GM23338 (cell line): ENCODE data around the gene SPRY4. TPM values are rescaled to one million over a fixed set of nuclear protein-coding genes. Genes with fewer than 3 reads are reported as not detected.
A peak's percentile ranks its signal among the peaks of the same experiment; 100 is the strongest.

Source experiments
- ATAC-seq: fragments of 200-7000 bp; cut with Tn5 transposase; 3 replicates; pipeline ENCODE4 v1.9.1; 2020
- DNase-seq: peaks from one replicate; pipeline ENCODE4 v3.0.0-alpha.2; 2015; ENCODE audit warnings: low spot score
- H2AFZ ChIP-seq: fragments of 200-600 bp; sonication (generic); 2 replicates; pipeline ENCODE4 v1.8.0; 2016; ENCODE audit warnings: antibody characterized with exemption, mild to moderate bottlenecking, moderate library complexity
- H3F3A ChIP-seq: fragments of 200-600 bp; sonication (generic); replicated peaks from 2 replicates; pipeline ENCODE4 v1.8.0; 2017; ENCODE audit warnings: antibody characterized with exemption, mixed run types, low read depth
- H3K27ac ChIP-seq: fragments of 200-600 bp; sonication (generic); 2 replicates; pipeline ENCODE4 v1.6.1; 2016; ENCODE audit warnings: low read depth
- H3K27me3 ChIP-seq: fragments of 200-600 bp; sonication (generic); 2 replicates; pipeline ENCODE4 v1.8.0; 2016; ENCODE audit warnings: mild to moderate bottlenecking, mixed run types, moderate library complexity; ENCODE audit not compliant: insufficient read depth
- H3K36me3 ChIP-seq: fragments of 200-600 bp; sonication (generic); 2 replicates; pipeline ENCODE4 v1.8.0; 2016; ENCODE audit warnings: mild to moderate bottlenecking; ENCODE audit not compliant: insufficient read depth
- H3K4me1 ChIP-seq: fragments of 200-600 bp; sonication (generic); 2 replicates; pipeline ENCODE4 v1.8.0; 2016; ENCODE audit warnings: mild to moderate bottlenecking, moderate library complexity; ENCODE audit not compliant: insufficient read depth
- H3K4me2 ChIP-seq: fragments of 200-600 bp; sonication (generic); 2 replicates; pipeline ENCODE4 v1.7.1; 2017; ENCODE audit warnings: mixed run types
- H3K4me3 ChIP-seq: fragments of 200-600 bp; sonication (generic); 2 replicates; pipeline ENCODE4 v1.6.1; 2016; ENCODE audit warnings: mixed run types
- H3K79me2 ChIP-seq: fragments of 200-600 bp; sonication (generic); replicated peaks from 2 replicates; pipeline ENCODE4 v1.8.0; 2017; ENCODE audit warnings: mild to moderate bottlenecking; ENCODE audit not compliant: insufficient read depth
- H3K9me2 ChIP-seq: fragments of 200-600 bp; sonication (generic); 2 replicates; pipeline ENCODE4 v1.8.0; 2017; ENCODE audit not compliant: insufficient read depth
- H4K20me1 ChIP-seq: fragments of 200-600 bp; sonication (generic); replicated peaks from 2 replicates; pipeline ENCODE4 v1.8.0; 2017; ENCODE audit warnings: mild to moderate bottlenecking; ENCODE audit not compliant: insufficient read depth
- H3K27ac Mint-ChIP-seq: 2 replicates; pipeline ENCODE4 v1.8.0; 2020; ENCODE audit warnings: inconsistent platforms, mild to moderate bottlenecking, moderate library complexity, mixed read lengths
- H3K27me3 Mint-ChIP-seq: 3 replicates; pipeline ENCODE4 v1.8.0; 2022; ENCODE audit warnings: low read depth, mild to moderate bottlenecking, moderate library complexity, mixed read lengths, inconsistent platforms; ENCODE audit not compliant: insufficient read depth, poor library complexity
- H3K36me3 Mint-ChIP-seq: 3 replicates; pipeline ENCODE4 v1.8.0; 2021; ENCODE audit warnings: low read depth, mild to moderate bottlenecking, inconsistent platforms, moderate library complexity, mixed read lengths
- H3K4me1 Mint-ChIP-seq: 3 replicates; pipeline ENCODE4 v1.8.0; 2020; ENCODE audit warnings: mild to moderate bottlenecking, inconsistent platforms, mixed read lengths
- H3K4me3 Mint-ChIP-seq: 3 replicates; pipeline ENCODE4 v1.8.0; 2021; ENCODE audit warnings: moderate library complexity, mild to moderate bottlenecking, inconsistent platforms, mixed read lengths
- H3K9me3 Mint-ChIP-seq: 3 replicates; pipeline ENCODE4 v1.8.0; 2020; ENCODE audit warnings: moderate library complexity, mild to moderate bottlenecking, inconsistent platforms, mixed read lengths
- CREB1 ChIP-seq: fragments of 250-450 bp; sonication (Bioruptor Pico); IDR thresholded peaks from 2 replicates; pipeline ENCODE4 v1.5.0; 2020; ENCODE audit warnings: low read depth, mild to moderate bottlenecking, moderate library complexity
- EZH2 ChIP-seq: fragments of 200-600 bp; sonication (generic); IDR thresholded peaks from one replicate; pipeline ENCODE4 v1.8.0; 2017; ENCODE audit warnings: antibody characterized with exemption, mild to moderate bottlenecking, low read depth; ENCODE audit not compliant: unreplicated experiment
- EZH2phosphoT487 ChIP-seq: fragments of 200-600 bp; sonication (generic); IDR thresholded peaks from one replicate; pipeline ENCODE4 v1.8.1; 2018; ENCODE audit warnings: antibody characterized with exemption; ENCODE audit not compliant: unreplicated experiment
- JUNB ChIP-seq: IDR thresholded peaks from one replicate; pipeline ENCODE4 v1.6.1; 2016; ENCODE audit warnings: antibody characterized with exemption; ENCODE audit not compliant: unreplicated experiment
- NANOG ChIP-seq: IDR thresholded peaks from 2 replicates; pipeline ENCODE4 v1.6.1; 2016; ENCODE audit warnings: antibody characterized with exemption, borderline replicate concordance
- POLR2AphosphoS5 ChIP-seq: IDR thresholded peaks from 2 replicates; pipeline ENCODE4 v1.6.1; 2016; ENCODE audit warnings: antibody characterized with exemption, low read depth
- STAT1 ChIP-seq: IDR thresholded peaks from one replicate; pipeline ENCODE4 v1.6.1; 2016; ENCODE audit warnings: antibody characterized with exemption; ENCODE audit not compliant: unreplicated experiment
- ZNF331 ChIP-seq: fragments of 250-450 bp; sonication (Bioruptor Pico); IDR thresholded peaks from 2 replicates; pipeline ENCODE4 v1.5.0; 2020; ENCODE audit warnings: low read depth, mild to moderate bottlenecking, moderate library complexity
- polyA plus RNA-seq: library from polyadenylated mRNA; unstranded; fragments of >200 nt; fragmentation: Nextera tagmentation; extraction: Ambion mirVana; gene quantifications from 2 replicates; pipeline ENCODE4 v1.2.1, GENCODE V29; 2016
- total RNA-seq: library from RNA; depleted of rRNA; stranded (reverse); fragments of >200 nt; shearing (Covaris generic); gene quantifications from 2 replicates; pipeline ENCODE4 v1.2.3, GENCODE V29; 2014
- TF ChIP-seq, protein P1 (sequence below): IDR thresholded peaks from one replicate; pipeline ENCODE4 v1.6.1; 2018; ENCODE audit warnings: antibody characterized with exemption; ENCODE audit not compliant: unreplicated experiment
- TF ChIP-seq, protein P2 (sequence below): IDR thresholded peaks from 2 replicates; pipeline ENCODE4 v1.6.1; 2016; ENCODE audit warnings: antibody characterized with exemption
- TF ChIP-seq, protein P3 (sequence below), 2 experiments: fragments of 200-600 bp in 1 of 2; sonication (generic) in 1 of 2; conservative IDR thresholded peaks; 2 replicates each; pipeline versions ENCODE4 v1.5.1 to v1.6.1; 2016 to 2017; ENCODE audit warnings: antibody characterized with exemption in 2 of 2, low read depth in 2 of 2, mild to moderate bottlenecking in 2 of 2, moderate library complexity in 1 of 2

Gene SPRY4
- total and polyA plus RNA-seq, 2 experiments from 2014 or later: 70.6 to 240 TPM

DNA sequence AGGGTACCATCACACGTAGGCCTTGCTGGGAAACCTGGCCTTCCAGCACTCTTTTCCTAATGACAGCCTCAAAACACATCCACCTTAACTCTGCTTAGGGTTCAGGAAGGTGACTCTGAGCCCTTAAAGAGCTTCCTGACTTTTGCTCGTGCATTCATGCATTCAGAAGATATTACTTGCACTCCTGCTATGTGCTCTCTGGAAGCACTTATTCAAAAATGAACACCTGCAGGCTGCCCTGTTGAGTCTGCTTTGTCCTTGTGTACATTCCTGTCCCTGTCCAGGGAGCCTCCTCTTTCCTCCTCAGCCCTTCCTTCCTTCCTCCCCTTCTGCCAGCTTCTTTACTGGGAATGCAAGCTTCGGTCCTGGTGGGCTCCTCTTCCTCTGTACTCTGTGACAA lies 61.5 kb downstream of the SPRY4 start:
- Histone ChIP-seq H3K27me3 (no peaks in the 10 kb centered on the region), H2AFZ (peak overlapping the region; percentile 63; the same call in 1 of the 2 replicates), H3K4me2 (no peak overlapping the region), H3K4me1 (peaks cover 28% of the 10 kb centered on the region), H3F3A (peaks cover 5% of the 10 kb centered on the region), H3K27ac (peak overlapping the region; percentile 1; the same call in 1 of the 2 replicates), H3K36me3 (peaks cover 4% of the 10 kb centered on the region; the same call in 1 of the 2 replicates), H3K4me3 (no peak overlapping the region), H3K9me2 (peaks cover 4% of the 10 kb centered on the region; the same call in 1 of the 2 replicates), H4K20me1 (no peaks in the 10 kb centered on the region), H3K79me2 (no peaks in the 10 kb centered on the region)
- ATAC-seq (no peak), DNase-seq (no peak)
- Mint-ChIP-seq H3K27ac (peak overlapping the region; percentile 56), H3K36me3 (peaks cover 5% of the 10 kb centered on the region), H3K4me1 (peaks cover 29% of the 10 kb centered on the region), H3K27me3 (peaks cover 6% of the 10 kb centered on the region), H3K9me3 (peaks cover 3% of the 10 kb centered on the region; the same call in 2 of the 3 replicates), H3K4me3 (no peak overlapping the region; the same call in 2 of the 3 replicates)
- no peak for TF ChIP-seq CREB1
- no peak for TF ChIP-seq STAT1
- no peak for TF ChIP-seq ZNF331 (CRISPR knock-in tag)
- no peak for TF ChIP-seq POLR2AphosphoS5
- TF ChIP-seq JUNB: no peak
- TF ChIP-seq, protein P1, sequence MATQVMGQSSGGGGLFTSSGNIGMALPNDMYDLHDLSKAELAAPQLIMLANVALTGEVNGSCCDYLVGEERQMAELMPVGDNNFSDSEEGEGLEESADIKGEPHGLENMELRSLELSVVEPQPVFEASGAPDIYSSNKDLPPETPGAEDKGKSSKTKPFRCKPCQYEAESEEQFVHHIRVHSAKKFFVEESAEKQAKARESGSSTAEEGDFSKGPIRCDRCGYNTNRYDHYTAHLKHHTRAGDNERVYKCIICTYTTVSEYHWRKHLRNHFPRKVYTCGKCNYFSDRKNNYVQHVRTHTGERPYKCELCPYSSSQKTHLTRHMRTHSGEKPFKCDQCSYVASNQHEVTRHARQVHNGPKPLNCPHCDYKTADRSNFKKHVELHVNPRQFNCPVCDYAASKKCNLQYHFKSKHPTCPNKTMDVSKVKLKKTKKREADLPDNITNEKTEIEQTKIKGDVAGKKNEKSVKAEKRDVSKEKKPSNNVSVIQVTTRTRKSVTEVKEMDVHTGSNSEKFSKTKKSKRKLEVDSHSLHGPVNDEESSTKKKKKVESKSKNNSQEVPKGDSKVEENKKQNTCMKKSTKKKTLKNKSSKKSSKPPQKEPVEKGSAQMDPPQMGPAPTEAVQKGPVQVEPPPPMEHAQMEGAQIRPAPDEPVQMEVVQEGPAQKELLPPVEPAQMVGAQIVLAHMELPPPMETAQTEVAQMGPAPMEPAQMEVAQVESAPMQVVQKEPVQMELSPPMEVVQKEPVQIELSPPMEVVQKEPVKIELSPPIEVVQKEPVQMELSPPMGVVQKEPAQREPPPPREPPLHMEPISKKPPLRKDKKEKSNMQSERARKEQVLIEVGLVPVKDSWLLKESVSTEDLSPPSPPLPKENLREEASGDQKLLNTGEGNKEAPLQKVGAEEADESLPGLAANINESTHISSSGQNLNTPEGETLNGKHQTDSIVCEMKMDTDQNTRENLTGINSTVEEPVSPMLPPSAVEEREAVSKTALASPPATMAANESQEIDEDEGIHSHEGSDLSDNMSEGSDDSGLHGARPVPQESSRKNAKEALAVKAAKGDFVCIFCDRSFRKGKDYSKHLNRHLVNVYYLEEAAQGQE: no peak
- TF ChIP-seq, protein P2, sequence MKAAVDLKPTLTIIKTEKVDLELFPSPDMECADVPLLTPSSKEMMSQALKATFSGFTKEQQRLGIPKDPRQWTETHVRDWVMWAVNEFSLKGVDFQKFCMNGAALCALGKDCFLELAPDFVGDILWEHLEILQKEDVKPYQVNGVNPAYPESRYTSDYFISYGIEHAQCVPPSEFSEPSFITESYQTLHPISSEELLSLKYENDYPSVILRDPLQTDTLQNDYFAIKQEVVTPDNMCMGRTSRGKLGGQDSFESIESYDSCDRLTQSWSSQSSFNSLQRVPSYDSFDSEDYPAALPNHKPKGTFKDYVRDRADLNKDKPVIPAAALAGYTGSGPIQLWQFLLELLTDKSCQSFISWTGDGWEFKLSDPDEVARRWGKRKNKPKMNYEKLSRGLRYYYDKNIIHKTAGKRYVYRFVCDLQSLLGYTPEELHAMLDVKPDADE: no peak
- no peak for TF ChIP-seq NANOG

DNA sequence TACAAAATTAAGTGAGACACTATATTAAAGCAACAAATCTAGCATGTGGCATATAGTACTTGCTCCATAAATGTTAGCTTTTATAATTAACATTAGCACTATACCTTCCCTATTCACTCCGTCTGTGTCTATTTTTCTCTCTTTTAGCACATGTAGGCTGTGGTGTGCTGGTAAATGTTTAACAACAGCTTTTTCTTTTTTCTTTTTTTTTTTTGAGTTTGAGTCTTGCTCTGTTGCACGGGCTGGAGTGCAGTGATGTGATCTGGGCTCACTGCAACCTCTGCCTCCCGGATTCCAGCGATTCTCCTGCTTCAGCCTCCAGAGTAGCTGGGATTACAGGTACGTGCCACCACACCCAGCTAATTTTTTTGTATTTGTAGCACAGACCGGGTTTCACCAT lies 62.1 kb downstream of the SPRY4 start:
- peaks cover 26% of the 10 kb centered on the region for H3K4me1 Mint-ChIP-seq
- no peak overlapping the region for H3K4me3 Mint-ChIP-seq
- peak overlapping the region; percentile 10; the same call in 1 of the 2 replicates for H3K27ac Mint-ChIP-seq

More for the DNA sequence above, 62.1 kb downstream of the SPRY4 start:
- H3K36me3 ChIP-seq: peaks cover 4% of the 10 kb centered on the region; the same call in 1 of the 2 replicates
- no peak overlapping the region; the same call in 1 of the 2 replicates for H2AFZ ChIP-seq
- H3K4me1 ChIP-seq: peaks cover 26% of the 10 kb centered on the region
- H3F3A ChIP-seq: peaks cover 5% of the 10 kb centered on the region
- no peaks in the 10 kb centered on the region for H4K20me1 ChIP-seq
- peak overlapping the region; percentile 1; the same call in 1 of the 2 replicates for H3K27ac ChIP-seq
- no peak for DNase-seq
- no peak for TF ChIP-seq POLR2AphosphoS5
- TF ChIP-seq, protein P3, sequence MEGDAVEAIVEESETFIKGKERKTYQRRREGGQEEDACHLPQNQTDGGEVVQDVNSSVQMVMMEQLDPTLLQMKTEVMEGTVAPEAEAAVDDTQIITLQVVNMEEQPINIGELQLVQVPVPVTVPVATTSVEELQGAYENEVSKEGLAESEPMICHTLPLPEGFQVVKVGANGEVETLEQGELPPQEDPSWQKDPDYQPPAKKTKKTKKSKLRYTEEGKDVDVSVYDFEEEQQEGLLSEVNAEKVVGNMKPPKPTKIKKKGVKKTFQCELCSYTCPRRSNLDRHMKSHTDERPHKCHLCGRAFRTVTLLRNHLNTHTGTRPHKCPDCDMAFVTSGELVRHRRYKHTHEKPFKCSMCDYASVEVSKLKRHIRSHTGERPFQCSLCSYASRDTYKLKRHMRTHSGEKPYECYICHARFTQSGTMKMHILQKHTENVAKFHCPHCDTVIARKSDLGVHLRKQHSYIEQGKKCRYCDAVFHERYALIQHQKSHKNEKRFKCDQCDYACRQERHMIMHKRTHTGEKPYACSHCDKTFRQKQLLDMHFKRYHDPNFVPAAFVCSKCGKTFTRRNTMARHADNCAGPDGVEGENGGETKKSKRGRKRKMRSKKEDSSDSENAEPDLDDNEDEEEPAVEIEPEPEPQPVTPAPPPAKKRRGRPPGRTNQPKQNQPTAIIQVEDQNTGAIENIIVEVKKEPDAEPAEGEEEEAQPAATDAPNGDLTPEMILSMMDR (conservative IDR thresholded peaks at IDR 0.05; ENCODE audit: low read depth in 2 of 2): no peak
- no peak for TF ChIP-seq EZH2phosphoT487
- TF ChIP-seq, protein P2: no peak
- TF ChIP-seq JUNB: no peak
- TF ChIP-seq STAT1: no peak
- no peak for TF ChIP-seq ZNF331 (CRISPR knock-in tag)
- TF ChIP-seq CREB1: no peak
- no peak for TF ChIP-seq EZH2
- H3K79me2 ChIP-seq: no peaks in the 10 kb centered on the region
- Mint-ChIP-seq H3K9me3 (peaks cover 3% of the 10 kb centered on the region; the same call in 2 of the 3 replicates), H3K27me3 (peaks cover 6% of the 10 kb centered on the region), H3K36me3 (peaks cover 5% of the 10 kb centered on the region)
- ATAC-seq: no peak
- no peak overlapping the region for H3K4me2 ChIP-seq
- H3K9me2 ChIP-seq: peaks cover 4% of the 10 kb centered on the region; the same call in 1 of the 2 replicates
- no peak overlapping the region for H3K4me3 ChIP-seq
- no peaks in the 10 kb centered on the region for H3K27me3 ChIP-seq
